Testis (tissue), 3 donors: ENCODE measurements around the gene RPS6KB2. TPM values are rescaled to one million over a fixed set of nuclear protein-coding genes. Genes with fewer than 3 reads are reported as not detected.

Experiments used
- DNase-seq: peaks from one replicate; pipeline ENCODE4 v3.0.0-alpha.2; 2019
- H3K27ac ChIP-seq, 2 donors: fragments of 200-600 bp; sonication (generic); one replicate each; pipeline ENCODE4 v1.5.1; 2019
- H3K27me3 ChIP-seq: fragments of 200-600 bp; sonication (generic); one replicate; pipeline ENCODE4 v1.5.1; 2019
- H3K36me3 ChIP-seq: fragments of 200-600 bp; sonication (generic); one replicate; pipeline ENCODE4 v1.5.1; 2017; ENCODE audit warnings: low read depth; ENCODE audit errors: missing control alignments
- H3K4me1 ChIP-seq: fragments of 200-600 bp; sonication (generic); one replicate; pipeline ENCODE4 v1.5.1; 2019
- H3K4me3 ChIP-seq, 2 donors: fragments of 200-600 bp; sonication (generic); one replicate each; pipeline ENCODE4 v1.5.1; 2017 to 2019
- H3K9me3 ChIP-seq: fragments of 200-600 bp; sonication (generic); one replicate; pipeline ENCODE4 v1.5.1; 2017
- CTCF ChIP-seq, 3 experiments: fragments of 450-650 bp in 2 of 3; fragments of 200-600 bp in 1 of 3; sonication (generic) in 1 of 3; IDR thresholded peaks; one replicate each; pipeline ENCODE4 v1.5.1; 2016 to 2019; ENCODE audit warnings: antibody characterized with exemption in 3 of 3, mild to moderate bottlenecking in 2 of 3, moderate library complexity in 1 of 3
- POLR2A ChIP-seq: fragments of 450-650 bp; IDR thresholded peaks from one replicate; pipeline ENCODE4 v1.6.1; 2017; ENCODE audit warnings: antibody characterized with exemption, mild to moderate bottlenecking, moderate library complexity
- WGBS, 2 donors: methylation state at CpG; one replicate each; pipeline ENCODE4 v1.1.5; 2018; 5-methylcytosine and 5-hydroxymethylcytosine counted together
- intact Hi-C: fragments of 100-400 bp; cut with DNase I; formaldehyde crosslinking; loops from one replicate; pipeline ENCODE4 v1.15.1; 2023; ENCODE audit warnings: low total_unique reads
- polyA plus RNA-seq: library from polyadenylated mRNA; stranded (reverse); fragments of 350-450 nt; fragmentation: Illumina TruSeq; extraction: RNeasy Lipid Tissue Mini Kit (QIAGEN cat#74804); gene quantifications from one replicate; pipeline ENCODE4 v1.2.3, GENCODE V29; 2014; ENCODE audit warnings: low read depth, low replicate concordance; ENCODE audit not compliant: insufficient read depth
- total RNA-seq, 2 donors: library from RNA; depleted of rRNA; stranded (reverse); fragments of >200 nt; gene quantifications; one replicate each; pipeline ENCODE4 v1.2.3, GENCODE V29; 2016

RPS6KB2 gene
- total and polyA plus RNA-seq, 3 donors from 2014 or later: 30.1 to 47.4 (median 46.5) TPM

GRCh38 chr11:67396587-67397389 is 31.5 kb upstream of the RPS6KB2 start:
- 71 to 74% methylated on average over 12 to 13 of the region's 13 CpGs for WGBS, 2 donors
- Histone ChIP-seq H3K9me3 (no peaks in the 10 kb centered on the region), H3K4me1 (peaks cover 18% of the 10 kb centered on the region), H3K36me3 (no peaks in the 10 kb centered on the region), H3K27me3 (no peaks in the 10 kb centered on the region), H3K27ac (no peak overlapping the region), H3K4me3 (no peak overlapping the region)
- DNase-seq: no peak
- intact Hi-C loops: no loop called here
- TF ChIP-seq POLR2A (no peak), CTCF (IDR thresholded peaks at IDR 0.05) (no peak)

GRCh38 chr11:67397536-67397935 is 30.8 kb upstream of the RPS6KB2 start:
- H3K27ac ChIP-seq: no peak overlapping the region
- intact Hi-C loops: no loop called here
- TF ChIP-seq CTCF (IDR thresholded peaks at IDR 0.05) (no peak), POLR2A (no peak)
- no peaks in the 10 kb centered on the region for H3K9me3 ChIP-seq
- H3K4me3 ChIP-seq: no peak overlapping the region
- peaks cover 19% of the 10 kb centered on the region for H3K4me1 ChIP-seq
- H3K27me3 ChIP-seq: no peaks in the 10 kb centered on the region
- 71 to 80% methylated on average over 5 to 6 of the region's 6 CpGs for WGBS, 2 donors
- no peaks in the 10 kb centered on the region for H3K36me3 ChIP-seq
- DNase-seq: no peak

DNA sequence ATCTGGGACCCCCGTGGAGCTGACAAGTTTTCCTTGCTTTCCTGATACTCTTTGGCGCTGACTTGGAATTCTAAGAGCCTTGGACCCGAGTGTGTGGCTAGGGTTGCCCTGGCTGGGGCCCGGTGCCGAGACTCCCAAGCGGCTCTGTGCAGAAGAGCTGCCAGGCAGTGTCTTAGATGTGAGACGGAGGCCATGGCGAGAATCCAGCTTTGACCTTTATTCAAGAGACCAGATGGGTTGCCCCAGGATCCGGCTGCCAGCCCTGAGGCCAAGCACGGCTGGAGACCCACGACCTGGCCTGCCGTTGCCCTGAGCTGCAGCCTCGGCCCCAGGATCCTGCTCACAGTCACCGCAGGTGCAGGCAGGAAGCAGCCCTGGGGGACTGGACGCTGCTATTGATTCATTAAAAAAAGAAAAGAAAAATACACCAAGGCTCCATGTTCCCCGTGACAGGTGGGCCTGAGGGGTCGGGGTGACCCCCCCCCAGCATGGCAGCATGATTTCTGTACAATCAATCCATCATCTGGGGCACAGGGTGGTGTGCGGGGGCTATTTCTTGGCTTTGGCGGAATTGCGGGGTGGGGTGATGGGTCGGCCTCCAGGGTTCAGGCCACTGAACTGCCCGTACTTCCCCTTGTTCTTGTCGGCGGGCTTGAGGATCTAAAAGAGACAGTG is 30.2 kb upstream of the RPS6KB2 start:
- peaks cover 16% of the 10 kb centered on the region for H3K4me1 ChIP-seq
- WGBS, 2 donors: 84 to 86% methylated on average over 22 to 24 of the region's 24 CpGs
- no peaks in the 10 kb centered on the region for H3K9me3 ChIP-seq
- no peaks in the 10 kb centered on the region for H3K36me3 ChIP-seq
- no peak overlapping the region for H3K4me3 ChIP-seq
- intact Hi-C loops: no loop called here
- no peak for DNase-seq
- H3K27ac ChIP-seq: no peak overlapping the region
- H3K27me3 ChIP-seq: no peaks in the 10 kb centered on the region
- TF ChIP-seq CTCF (IDR thresholded peaks at IDR 0.05): no peak
- no peak for TF ChIP-seq POLR2A

GRCh38 chr11:67398661-67399563 is 29.4 kb upstream of the RPS6KB2 start:
- intact Hi-C loops: no loop called here
- H3K9me3 ChIP-seq: no peaks in the 10 kb centered on the region
- no peaks in the 10 kb centered on the region for H3K36me3 ChIP-seq
- no peak for DNase-seq
- 83 to 89% methylated on average over 26 to 31 of the region's 31 CpGs for WGBS, 2 donors
- H3K4me3 ChIP-seq: no peak overlapping the region
- peaks cover 16% of the 10 kb centered on the region for H3K4me1 ChIP-seq
- no peaks in the 10 kb centered on the region for H3K27me3 ChIP-seq
- H3K27ac ChIP-seq: no peak overlapping the region
- TF ChIP-seq POLR2A: no peak
- no peak for TF ChIP-seq CTCF (IDR thresholded peaks at IDR 0.05)
